Uterus (tissue), 4 donors: Measurements from ENCODE around the gene ZNF689. TPM values are rescaled to one million over a fixed set of nuclear protein-coding genes. Genes with fewer than 3 reads are reported as not detected.
A peak's percentile ranks its signal among the peaks of the same experiment; 100 is the strongest.

Experiments
- DNase-seq, 2 donors: peaks; one replicate each; pipeline ENCODE4 v3.0.0-alpha.2; 2019 to 2020
- H3K27ac ChIP-seq, 2 donors: fragments of 200-600 bp; sonication (generic); 1 replicate in 1 of 2; 2 replicates in 1 of 2; pipeline ENCODE4 v1.5.1; 2016 to 2018
- H3K27me3 ChIP-seq, 2 donors: fragments of 200-600 bp; sonication (generic); one replicate each; pipeline ENCODE4 v1.5.1; 2018 to 2019; ENCODE audit warnings: control low read depth in 1 of 2
- H3K36me3 ChIP-seq, 2 donors: fragments of 200-600 bp; sonication (generic); one replicate each; pipeline ENCODE4 v1.5.1; 2019; ENCODE audit warnings: control low read depth in 1 of 2
- H3K4me1 ChIP-seq, 2 donors: fragments of 200-600 bp; sonication (generic); one replicate each; pipeline ENCODE4 v1.5.1; 2018 to 2019; ENCODE audit warnings: control low read depth in 1 of 2
- H3K4me3 ChIP-seq, 2 donors: fragments of 200-600 bp; sonication (generic); 1 replicate in 1 of 2; 2 replicates in 1 of 2; pipeline ENCODE4 v1.5.1; 2018 to 2019; ENCODE audit warnings: mild to moderate bottlenecking in 1 of 2
- H3K9me3 ChIP-seq, 2 donors: fragments of 200-600 bp; sonication (generic); one replicate each; pipeline ENCODE4 v1.5.1; 2019; ENCODE audit warnings: control low read depth in 1 of 2
- CTCF ChIP-seq, 4 experiments: fragments of 200-600 bp in 2 of 4; fragments of 450-650 bp in 2 of 4; sonication (generic) in 2 of 4; IDR thresholded peaks; one replicate each; pipeline ENCODE4 v1.5.1; 2016 to 2019; ENCODE audit warnings: antibody characterized with exemption in 4 of 4, mild to moderate bottlenecking in 2 of 4, moderate library complexity in 1 of 4
- POLR2A ChIP-seq, 2 donors: fragments of 450-650 bp; IDR thresholded peaks; one replicate each; pipeline ENCODE4 v1.6.1; 2016; ENCODE audit warnings: antibody characterized with exemption in 2 of 2, mild to moderate bottlenecking in 1 of 2, moderate library complexity in 1 of 2
- intact Hi-C: fragments of 100-400 bp; cut with DNase I; formaldehyde crosslinking; loops from one replicate; pipeline ENCODE4 v1.15.1; 2023; ENCODE audit warnings: low total_unique reads
- total RNA-seq, 4 donors: library from RNA; depleted of rRNA in 3 of 4; stranded (reverse); fragments of >200 nt in 3 of 4; gene quantifications; one replicate each; pipeline versions ENCODE4 v1.1.0 to v1.2.4, GENCODE V29; 2014 to 2023
- donor health status: DM: yes; HTN: yes; CAD: no.

The ZNF689 gene
- total RNA-seq, 4 donors from 2014 or later: 3.1 to 11.5 (median 7.0) TPM

GRCh38 chr16:30567160-30567990, 42.8 kb downstream of the ZNF689 start:
- H3K9me3 ChIP-seq: no peaks in the 10 kb centered on the region
- H3K36me3 ChIP-seq: no peaks in the 10 kb centered on the region
- intact Hi-C loops: no loop called here
- TF ChIP-seq POLR2A (IDR thresholded peaks at IDR 0.05) (no peak), CTCF (IDR thresholded peaks at IDR 0.05) (no peak)
- DNase-seq: no peak
- no peak overlapping the region for H3K4me3 ChIP-seq
- peaks cover 0 to 3% of the 10 kb centered on the region in 2 donors for H3K4me1 ChIP-seq
- H3K27ac ChIP-seq: no peak overlapping the region
- H3K27me3 ChIP-seq: no peaks in the 10 kb centered on the region

GRCh38 chr16:30566531-30566930, 43.7 kb downstream of the ZNF689 start:
- TF ChIP-seq POLR2A (IDR thresholded peaks at IDR 0.05) (no peak), CTCF (IDR thresholded peaks at IDR 0.05) (no peak)
- Histone ChIP-seq H3K9me3 (no peaks in the 10 kb centered on the region), H3K4me3 (no peak overlapping the region), H3K4me1 (no peaks in the 10 kb centered on the region), H3K36me3 (no peaks in the 10 kb centered on the region), H3K27me3 (no peaks in the 10 kb centered on the region), H3K27ac (no peak overlapping the region)
- no peak for DNase-seq
- intact Hi-C loops: no loop called here

GRCh38 chr16:30565984-30566383, 44.2 kb downstream of the ZNF689 start:
- intact Hi-C loops: no loop called here
- no peak overlapping the region for H3K27ac ChIP-seq
- DNase-seq: no peak
- no peaks in the 10 kb centered on the region for H3K27me3 ChIP-seq
- H3K36me3 ChIP-seq: no peaks in the 10 kb centered on the region
- H3K4me1 ChIP-seq: no peaks in the 10 kb centered on the region
- no peaks in the 10 kb centered on the region for H3K9me3 ChIP-seq
- H3K4me3 ChIP-seq: no peak overlapping the region
- TF ChIP-seq POLR2A (IDR thresholded peaks at IDR 0.05) (no peak), CTCF (IDR thresholded peaks at IDR 0.05) (no peak)

- no peak for TF ChIP-seq POLR2A (IDR thresholded peaks at IDR 0.05)
- TF ChIP-seq CTCF (IDR thresholded peaks at IDR 0.05): no peak
- DNase-seq: no peak
Measured at GRCh38 chr16:30565526-30565925, 44.7 kb downstream of the ZNF689 start.

GRCh38 chr16:30562021-30562420, 48.2 kb downstream of the ZNF689 start:
- Histone ChIP-seq H3K9me3 (no peaks in the 10 kb centered on the region), H3K4me3 (no peak overlapping the region), H3K36me3 (no peaks in the 10 kb centered on the region), H3K27ac (peak overlapping the region in 1 of 2 donors; percentile 74), H3K27me3 (no peaks in the 10 kb centered on the region), H3K4me1 (peaks cover 0 to 4% of the 10 kb centered on the region in 2 donors)
- intact Hi-C loops: no loop called here
- no peak for DNase-seq
- TF ChIP-seq CTCF (IDR thresholded peaks at IDR 0.05): no peak
- TF ChIP-seq POLR2A (IDR thresholded peaks at IDR 0.05): no peak

More at GRCh38 chr16:30565526-30565925, 44.7 kb downstream of the ZNF689 start:
- Histone ChIP-seq H3K27me3 (no peaks in the 10 kb centered on the region), H3K36me3 (no peaks in the 10 kb centered on the region), H3K4me1 (no peaks in the 10 kb centered on the region), H3K4me3 (no peak overlapping the region), H3K9me3 (no peaks in the 10 kb centered on the region), H3K27ac (no peak overlapping the region)
- intact Hi-C loops: no loop called here
